Activated CD8-positive, alpha-beta T cell treated with anti-CD3 and anti-CD28 coated beads, Interleukin-2, amount 10 ng/mL, durations not matched to agents 7 days and 5 days (primary cell): ENCODE measurements around the gene POLR2M. TPM values are rescaled to one million over a fixed set of nuclear protein-coding genes. Genes with fewer than 3 reads are reported as not detected.

Experiments
- ATAC-seq: fragments of 150-1000 bp; cut with Tn5 transposase; one replicate; pipeline ENCODE4 v1.10.0; 2021; ENCODE audit warnings: moderate library complexity
- CTCF ChIA-PET: fragments of 350-600 bp; sonication (Branson Sonifier 250); formaldehyde crosslinking; loops from one replicate; lab custom pipeline; 2021; ENCODE audit warnings: antibody characterized with exemption; lab: Charles Lee
- POLR2A ChIA-PET: fragments of 350-600 bp; sonication (Branson Sonifier 250); formaldehyde crosslinking; loops from one replicate; lab custom pipeline; 2021; ENCODE audit warnings: antibody characterized with exemption; lab: Charles Lee
- DNase-seq: peaks from one replicate; pipeline ENCODE4 v3.0.0-alpha.2; 2020
- H3K27ac Mint-ChIP-seq: one replicate; pipeline ENCODE4 v1.8.0; 2021; ENCODE audit warnings: mild to moderate bottlenecking, mixed read lengths
- H3K27me3 Mint-ChIP-seq: one replicate; pipeline ENCODE4 v1.8.0; 2021; ENCODE audit warnings: low read depth, mixed read lengths
- H3K36me3 Mint-ChIP-seq: one replicate; pipeline ENCODE4 v1.8.0; 2021; ENCODE audit warnings: low read depth, mixed read lengths
- H3K4me1 Mint-ChIP-seq: one replicate; pipeline ENCODE4 v1.8.0; 2021; ENCODE audit warnings: low read depth, mixed read lengths
- H3K4me3 Mint-ChIP-seq: one replicate; pipeline ENCODE4 v1.8.0; 2021; ENCODE audit warnings: mild to moderate bottlenecking, mixed read lengths
- H3K9me3 Mint-ChIP-seq: one replicate; pipeline ENCODE4 v1.8.0; 2022; ENCODE audit warnings: mixed read lengths; ENCODE audit not compliant: insufficient read depth
- total RNA-seq, 2 experiments: library from RNA; stranded (reverse); gene quantifications; one replicate each; pipeline ENCODE4 v1.2.3, GENCODE V29; 2021

The POLR2M gene
- total RNA-seq, 2 experiments from 2014 or later = 61.8 to 74.8 TPM

DNA sequence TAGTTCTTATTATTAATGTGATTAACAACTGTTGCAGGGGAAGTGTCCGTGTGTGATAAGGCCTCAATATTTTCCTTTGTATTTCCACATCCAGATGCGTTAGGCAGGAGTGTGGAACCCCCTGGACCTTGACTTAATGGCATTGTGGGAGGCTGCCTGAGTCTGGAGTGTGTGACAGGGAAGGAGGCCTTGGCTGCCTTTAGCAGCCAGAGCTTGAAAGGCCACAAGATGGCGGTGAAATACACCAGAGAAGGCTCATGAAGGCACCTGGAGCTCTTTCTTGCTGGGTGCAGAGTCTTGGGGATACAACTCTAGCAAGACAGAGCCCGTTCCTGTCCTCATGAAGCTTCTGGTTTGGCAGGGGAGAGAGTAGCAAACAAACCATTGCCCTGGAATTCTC lies 36.9 kb downstream of the POLR2M start:
- Mint-ChIP-seq H3K27ac (no peak overlapping the region), H3K4me1 (peaks cover 8% of the 10 kb centered on the region), H3K9me3 (no peaks in the 10 kb centered on the region), H3K27me3 (no peaks in the 10 kb centered on the region), H3K4me3 (no peak overlapping the region), H3K36me3 (no peaks in the 10 kb centered on the region)
- ChIA-PET POLR2A (no interaction called here), CTCF (interaction anchor here (1.5 to 7.1 kb wide), 4 partner anchors 10 to 327 kb away, joined by 5 to 65 read pairs (median 27); no protein-coding TSS in a partner anchor)
- no peak for DNase-seq
- ATAC-seq = no peak

DNA sequence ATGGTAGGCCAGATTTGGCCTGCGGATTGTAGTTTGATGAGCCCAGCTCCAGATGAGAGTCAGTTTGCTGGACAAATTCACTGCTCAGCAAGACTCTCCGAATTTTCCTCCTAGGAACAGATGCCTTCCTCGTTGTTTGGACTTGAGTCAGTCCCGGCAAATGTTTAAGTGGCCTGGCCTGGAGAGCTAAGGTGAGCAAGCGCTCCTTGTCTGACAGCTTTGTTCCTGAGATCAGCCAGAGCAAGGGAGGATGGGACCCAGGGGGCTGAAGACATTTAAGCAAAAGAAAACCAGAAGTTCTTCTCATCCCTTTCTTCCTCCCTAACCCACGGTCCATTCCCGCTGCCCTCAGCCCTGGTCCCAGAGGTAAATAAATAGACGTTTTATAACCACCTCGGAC lies 40.3 kb downstream of the POLR2M start:
- Mint-ChIP-seq H3K4me1 (peaks cover 8% of the 10 kb centered on the region), H3K27me3 (no peaks in the 10 kb centered on the region), H3K4me3 (no peak overlapping the region), H3K36me3 (no peaks in the 10 kb centered on the region), H3K27ac (peak overlapping the region; percentile 26), H3K9me3 (no peaks in the 10 kb centered on the region)
- CTCF ChIA-PET = interaction anchor here (0.7 to 8.6 kb wide), 5 partner anchors 13 to 320 kb away, joined by 3 to 210 read pairs (median 6); no protein-coding TSS in a partner anchor
- ATAC-seq (no peak), DNase-seq (no peak)
- POLR2A ChIA-PET = no interaction called here

DNA sequence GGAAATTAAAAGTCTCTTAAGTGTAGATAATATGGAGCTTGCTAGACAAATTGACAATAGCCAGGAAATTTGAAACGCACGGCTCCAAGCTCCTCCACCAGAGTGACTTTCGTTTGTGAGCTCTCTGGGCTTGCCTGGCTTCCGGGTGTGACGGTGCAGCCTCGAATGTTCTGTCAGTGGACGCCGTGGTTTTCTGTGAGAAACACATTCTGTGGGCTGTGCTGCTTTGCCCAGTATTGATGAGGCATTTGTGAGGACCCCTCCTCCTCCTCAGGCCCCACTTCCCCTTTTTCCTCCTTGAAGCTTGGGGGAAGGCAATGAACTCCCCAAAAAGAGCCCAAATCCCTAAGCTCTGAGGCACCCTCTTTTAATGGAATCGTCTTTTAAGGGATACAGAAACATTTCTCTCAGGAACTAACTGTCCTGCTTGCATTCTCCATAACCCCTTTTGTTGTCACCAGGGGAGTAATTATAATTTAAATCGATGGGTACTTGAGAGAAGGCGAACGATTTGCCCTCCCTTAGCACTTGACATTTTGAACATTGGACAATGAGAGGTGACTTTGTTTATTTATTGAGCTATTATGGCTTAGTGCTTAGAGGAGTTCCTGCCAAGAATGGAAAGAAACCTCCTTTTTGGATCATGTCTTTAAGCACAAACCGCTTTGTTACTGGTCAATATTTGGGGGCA lies 40.8 kb downstream of the POLR2M start:
- Mint-ChIP-seq H3K27ac (peak overlapping the region; percentile 53), H3K4me3 (no peak overlapping the region), H3K4me1 (peaks cover 8% of the 10 kb centered on the region), H3K36me3 (no peaks in the 10 kb centered on the region), H3K27me3 (no peaks in the 10 kb centered on the region), H3K9me3 (no peaks in the 10 kb centered on the region)
- POLR2A ChIA-PET = interaction anchor here (0.9 kb wide), 1 partner anchor 41 kb away, joined by 3 read pairs; no protein-coding TSS in a partner anchor
- DNase-seq (peak; percentile 43), ATAC-seq (peak; percentile 63)
- CTCF ChIA-PET = interaction anchor here (0.7 to 8.6 kb wide), 6 partner anchors 12 to 324 kb away, joined by 3 to 210 read pairs (median 5); no protein-coding TSS in a partner anchor

DNA sequence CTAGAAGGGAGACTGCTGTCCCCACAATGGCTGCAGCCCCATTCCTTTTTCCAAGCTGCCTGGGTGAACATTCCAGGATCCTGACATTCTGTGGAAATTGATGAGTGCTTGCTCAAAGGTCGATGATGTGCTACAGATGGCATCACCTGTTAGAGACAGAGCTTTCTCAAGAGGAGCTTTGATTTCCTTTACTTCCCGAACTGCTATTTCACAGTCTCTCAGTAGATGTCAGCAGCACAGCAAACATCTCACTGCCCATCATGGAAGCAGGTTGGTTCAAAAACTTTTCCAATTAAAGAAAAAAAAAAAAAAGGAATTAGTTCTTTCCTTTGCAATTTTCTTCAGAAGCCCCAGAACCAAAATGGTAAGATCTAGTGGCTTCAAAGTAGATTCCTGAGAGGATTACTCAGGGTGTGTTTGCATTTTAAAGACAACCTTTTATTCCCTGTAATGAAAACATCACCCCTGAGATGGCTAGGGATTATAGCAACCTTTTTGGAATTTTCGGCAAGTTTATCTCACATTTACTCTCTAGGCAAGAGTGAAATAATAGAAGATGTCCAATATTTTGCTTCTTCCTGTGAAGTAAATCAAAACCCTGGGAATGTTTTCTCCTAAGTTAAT lies 44.8 kb downstream of the POLR2M start:
- H3K27ac Mint-ChIP-seq = no peak overlapping the region
- no peak for ATAC-seq

DNA sequence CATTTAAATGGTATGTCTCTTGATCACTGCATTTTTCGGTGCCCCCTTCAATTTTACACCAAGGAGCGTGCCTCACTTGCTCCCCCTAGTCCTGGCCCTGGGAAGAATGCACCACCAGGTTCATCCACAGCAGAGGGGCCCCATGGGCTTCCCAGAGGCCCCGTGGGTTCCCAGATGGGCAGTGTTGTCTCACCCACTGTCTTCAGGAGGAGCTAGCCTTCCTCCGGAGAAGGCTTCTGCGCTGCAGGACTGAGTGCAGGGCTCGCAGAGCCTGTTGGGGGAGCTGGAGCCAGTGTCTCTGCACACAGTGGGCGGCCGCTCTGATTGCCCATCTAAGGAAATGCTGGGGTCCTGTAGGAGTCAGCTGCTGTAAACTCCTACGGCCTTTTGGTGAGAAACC lies 45.9 kb downstream of the POLR2M start:
- ATAC-seq (no peak), DNase-seq (no peak)
- Mint-ChIP-seq H3K9me3 (no peaks in the 10 kb centered on the region), H3K27ac (no peak overlapping the region), H3K36me3 (no peaks in the 10 kb centered on the region), H3K27me3 (no peaks in the 10 kb centered on the region), H3K4me3 (no peak overlapping the region), H3K4me1 (peaks cover under 1% of the 10 kb centered on the region)
- ChIA-PET CTCF (interaction anchor here (2.0 to 8.6 kb wide), 3 partner anchors 24 to 318 kb away, joined by 10 to 210 read pairs (median 24); no protein-coding TSS in a partner anchor), POLR2A (no interaction called here)

More for the DNA sequence above, 44.8 kb downstream of the POLR2M start:
- ChIA-PET POLR2A (no interaction called here), CTCF (interaction anchor here (0.6 to 8.6 kb wide), 31 partner anchors 10 to 1326 kb away, joined by 3 to 210 read pairs (median 4); no protein-coding TSS in a partner anchor)
- H3K36me3 Mint-ChIP-seq = no peaks in the 10 kb centered on the region
- no peaks in the 10 kb centered on the region for H3K27me3 Mint-ChIP-seq
- no peaks in the 10 kb centered on the region for H3K9me3 Mint-ChIP-seq
- no peak overlapping the region for H3K4me3 Mint-ChIP-seq
- no peak for DNase-seq
- H3K4me1 Mint-ChIP-seq = peaks cover 8% of the 10 kb centered on the region

DNA sequence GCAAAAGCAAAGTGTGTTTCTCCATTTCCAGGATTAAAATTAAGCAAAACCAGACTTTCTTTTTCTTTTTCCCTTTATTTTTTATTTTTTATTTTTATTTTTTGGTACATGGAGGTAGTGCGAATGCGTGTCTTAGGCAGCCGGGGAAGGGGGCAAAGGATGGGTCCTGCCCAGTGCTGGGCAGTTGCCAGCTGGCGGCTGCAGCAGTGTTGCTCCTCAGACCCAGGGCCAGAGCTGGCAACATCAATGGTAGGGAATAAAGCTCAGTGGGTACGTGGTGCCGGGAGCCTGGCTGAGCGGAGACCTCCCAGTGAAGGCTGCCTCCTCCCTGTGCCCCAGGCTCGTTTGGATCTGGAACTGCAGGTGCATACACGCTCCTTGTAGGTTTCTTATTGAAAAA lies 46.3 kb downstream of the POLR2M start:
- DNase-seq (no peak), ATAC-seq (no peak)
- ChIA-PET POLR2A (no interaction called here), CTCF (interaction anchor here (8.6 kb wide), 1 partner anchor 110 kb away, joined by 210 read pairs; no protein-coding TSS in a partner anchor)
- no peaks in the 10 kb centered on the region for H3K27me3 Mint-ChIP-seq
- no peaks in the 10 kb centered on the region for H3K4me1 Mint-ChIP-seq
- no peak overlapping the region for H3K4me3 Mint-ChIP-seq
- H3K9me3 Mint-ChIP-seq = no peaks in the 10 kb centered on the region
- no peaks in the 10 kb centered on the region for H3K36me3 Mint-ChIP-seq
- no peak overlapping the region for H3K27ac Mint-ChIP-seq

DNA sequence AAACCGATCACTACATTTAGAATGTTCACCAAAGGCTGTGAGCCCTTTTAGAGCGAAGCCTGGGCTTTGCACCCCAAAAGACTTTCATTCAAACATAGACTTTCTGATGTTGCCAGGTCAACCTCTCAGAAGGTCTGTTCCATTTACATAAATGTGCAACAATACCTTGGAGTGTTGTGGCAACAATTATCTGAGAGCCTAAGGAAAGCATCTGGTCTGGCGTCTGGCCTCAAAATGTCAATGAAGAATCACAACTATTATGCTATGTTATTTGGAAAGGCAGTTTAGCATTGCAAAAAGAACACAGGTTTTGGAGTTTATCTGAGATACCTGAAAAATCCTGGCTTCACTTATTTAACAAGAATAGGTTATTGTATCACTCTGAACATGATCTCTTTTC lies 50.0 kb downstream of the POLR2M start:
- no peak overlapping the region for H3K4me3 Mint-ChIP-seq
- POLR2A ChIA-PET = no interaction called here

DNA sequence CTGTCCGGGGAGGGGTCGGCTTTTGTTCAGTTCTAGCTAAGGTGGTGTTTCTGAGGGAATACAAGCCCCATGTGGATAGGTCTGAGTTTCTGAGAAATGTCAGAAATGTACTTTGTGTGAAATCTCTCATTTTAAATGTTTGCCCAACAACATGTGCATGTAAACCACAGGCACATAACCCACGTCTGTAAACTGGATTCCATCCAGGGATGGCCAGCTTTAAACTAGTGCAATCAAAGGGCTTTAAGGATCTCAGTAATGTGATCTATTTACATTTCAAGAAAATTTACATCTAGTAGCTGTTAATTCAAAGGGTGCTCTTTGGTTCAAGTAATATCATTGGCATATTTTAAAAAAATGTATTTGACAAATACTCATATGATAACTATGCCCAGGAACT lies 52.0 kb downstream of the POLR2M start:
- ATAC-seq (no peak), DNase-seq (no peak)
- ChIA-PET POLR2A (interaction anchor here (0.5 kb wide), 1 partner anchor 38 kb away, joined by 3 read pairs; no protein-coding TSS in a partner anchor), CTCF (interaction anchor here (0.8 to 1.4 kb wide), 3 partner anchors 26 to 307 kb away, joined by 3 to 4 read pairs (median 3); partner anchors contain the start of gene ALDH1A2)
- Mint-ChIP-seq H3K9me3 (no peaks in the 10 kb centered on the region), H3K36me3 (no peaks in the 10 kb centered on the region), H3K4me1 (no peaks in the 10 kb centered on the region), H3K27ac (no peak overlapping the region), H3K4me3 (no peak overlapping the region), H3K27me3 (peaks cover 8% of the 10 kb centered on the region)

More for the DNA sequence above, 50.0 kb downstream of the POLR2M start:
- H3K27ac Mint-ChIP-seq = no peak overlapping the region
- no peak for ATAC-seq
- DNase-seq = no peak
- no peaks in the 10 kb centered on the region for H3K4me1 Mint-ChIP-seq
- H3K36me3 Mint-ChIP-seq = no peaks in the 10 kb centered on the region
- no peaks in the 10 kb centered on the region for H3K9me3 Mint-ChIP-seq
- CTCF ChIA-PET = no interaction called here
- peaks cover 2% of the 10 kb centered on the region for H3K27me3 Mint-ChIP-seq

DNA sequence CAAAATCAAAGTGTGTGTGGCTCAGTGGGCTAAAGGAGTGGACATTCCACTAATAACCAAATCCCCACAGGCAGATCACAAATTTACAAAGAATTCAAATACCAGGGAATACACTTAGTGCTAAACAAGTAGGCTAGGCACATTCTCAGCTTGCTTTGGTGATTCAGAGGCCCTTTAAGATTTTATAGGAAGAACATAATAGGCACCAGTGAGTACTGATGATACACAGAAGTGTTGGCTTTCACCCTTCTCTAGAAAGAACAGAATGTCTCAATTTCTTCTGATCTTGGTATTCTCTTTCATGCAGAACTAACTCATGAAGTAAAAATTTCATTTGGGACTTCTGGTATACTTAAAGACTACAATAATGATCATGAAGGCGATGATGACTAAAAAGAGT lies 55.0 kb downstream of the POLR2M start:
- ChIA-PET POLR2A (no interaction called here), CTCF (interaction anchor here (1.1 to 2.2 kb wide), 2 partner anchors 11 to 98 kb away, joined by 5 to 9 read pairs; no protein-coding TSS in a partner anchor)
- peaks cover 12% of the 10 kb centered on the region for H3K27me3 Mint-ChIP-seq
- no peaks in the 10 kb centered on the region for H3K9me3 Mint-ChIP-seq
- no peak overlapping the region for H3K4me3 Mint-ChIP-seq
- no peaks in the 10 kb centered on the region for H3K36me3 Mint-ChIP-seq
- ATAC-seq = no peak
- H3K27ac Mint-ChIP-seq = no peak overlapping the region
- DNase-seq = no peak
- no peaks in the 10 kb centered on the region for H3K4me1 Mint-ChIP-seq

DNA sequence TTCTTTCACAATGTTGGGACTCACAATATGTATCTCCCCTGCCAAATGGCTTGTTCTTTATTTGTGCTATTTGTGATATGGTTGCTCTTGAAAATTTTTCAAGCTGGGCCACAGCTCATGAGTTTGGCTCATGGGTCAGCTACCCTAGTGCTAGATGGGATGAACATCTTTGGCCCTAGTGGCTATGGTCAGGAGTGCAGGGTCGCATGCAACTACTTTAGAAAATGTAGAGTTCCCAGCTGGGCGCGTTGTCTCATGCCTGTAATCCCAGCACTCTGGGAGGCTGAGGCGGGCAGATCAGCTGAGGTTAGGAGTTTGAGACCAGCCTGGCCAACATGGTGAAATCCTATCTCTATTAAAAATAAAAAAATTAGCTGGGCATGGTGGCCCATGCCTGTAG lies 55.8 kb downstream of the POLR2M start:
- Mint-ChIP-seq H3K27ac (no peak overlapping the region), H3K9me3 (no peaks in the 10 kb centered on the region), H3K27me3 (peaks cover 12% of the 10 kb centered on the region), H3K4me1 (peaks cover 3% of the 10 kb centered on the region), H3K36me3 (no peaks in the 10 kb centered on the region), H3K4me3 (no peak overlapping the region)
- ChIA-PET POLR2A (no interaction called here), CTCF (interaction anchor here (1.1 to 2.2 kb wide), 2 partner anchors 12 to 98 kb away, joined by 5 to 9 read pairs; no protein-coding TSS in a partner anchor)
- DNase-seq (no peak), ATAC-seq (no peak)

DNA sequence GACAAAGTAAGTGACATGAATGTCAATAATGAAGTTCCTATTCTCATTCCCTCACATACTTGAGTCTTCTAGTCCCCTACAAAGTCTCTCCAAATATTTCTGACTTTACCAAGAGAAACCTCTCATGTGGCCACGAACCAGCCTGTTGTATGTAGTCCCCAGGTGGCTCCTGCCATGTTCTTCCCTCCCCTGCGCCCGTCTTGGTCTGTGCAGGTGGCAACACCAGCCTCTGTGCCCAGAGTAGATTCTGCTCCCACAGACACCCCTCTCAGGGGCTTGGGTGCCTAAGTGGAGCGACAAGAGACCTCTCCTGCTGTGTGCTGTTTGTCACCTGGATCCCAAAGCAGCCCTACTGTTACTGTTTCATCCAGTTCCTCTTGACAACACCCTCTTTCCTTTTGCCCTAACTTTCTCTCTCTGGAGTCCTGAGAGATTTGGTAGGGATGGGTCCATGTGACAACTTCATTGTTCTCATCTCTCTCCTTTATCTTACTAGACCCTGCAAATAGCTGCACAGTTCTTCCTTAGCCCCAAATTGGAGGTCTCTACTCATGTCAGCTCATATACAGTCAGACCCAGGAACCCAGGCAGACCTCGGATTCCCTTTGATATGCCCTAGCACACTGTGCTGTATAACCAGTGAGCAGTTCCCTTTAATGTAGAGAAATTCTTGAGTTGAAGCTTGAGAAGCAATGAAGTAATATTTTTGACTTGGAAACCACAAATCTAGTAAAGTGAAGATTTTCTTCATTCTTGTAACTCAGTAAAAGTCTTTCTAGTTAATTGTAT lies 56.9 kb downstream of the POLR2M start:
- CTCF ChIA-PET = interaction anchor here (0.8 to 1.3 kb wide), 3 partner anchors 31 to 308 kb away, joined by 3 to 4 read pairs (median 3); no protein-coding TSS in a partner anchor
- no peak overlapping the region for H3K4me3 Mint-ChIP-seq
- no peak for ATAC-seq

More for the DNA sequence above, 56.9 kb downstream of the POLR2M start:
- Mint-ChIP-seq H3K36me3 (no peaks in the 10 kb centered on the region), H3K27me3 (peaks cover 12% of the 10 kb centered on the region), H3K9me3 (no peaks in the 10 kb centered on the region), H3K27ac (no peak overlapping the region), H3K4me1 (peaks cover 13% of the 10 kb centered on the region)
- DNase-seq = no peak
- POLR2A ChIA-PET = no interaction called here
